Naive thymus-derived CD4-positive, alpha-beta T cell (primary cell): ENCODE results near the gene RDH5. TPM values are rescaled to one million over a fixed set of nuclear protein-coding genes. Genes with fewer than 3 reads are reported as not detected.
"Not testable (repeated sequence)": the region's sequence is repeated elsewhere in the genome, so short reads cannot be mapped to it uniquely, and the experiment has no call there.

ENCODE experiments used
- ATAC-seq: fragments of 150-1000 bp; cut with Tn5 transposase; 2 replicates; pipeline ENCODE4 v1.10.0; 2021; ENCODE audit warnings: mild to moderate bottlenecking, moderate library complexity
- CTCF ChIA-PET: fragments of 350-600 bp; sonication (Branson Sonifier 250); formaldehyde crosslinking; loops from one replicate; lab custom pipeline; 2021; ENCODE audit warnings: antibody characterized with exemption; lab: Charles Lee
- POLR2A ChIA-PET: fragments of 350-600 bp; sonication (Branson Sonifier 250); formaldehyde crosslinking; loops from one replicate; lab custom pipeline; 2021; ENCODE audit warnings: antibody characterized with exemption, inconsistent platforms; lab: Charles Lee
- DNase-seq, 9 donors: peaks; one replicate each; pipeline versions ENCODE4 v3.0.0 to v3.0.0-alpha.2; 2020 to 2022; ENCODE audit warnings: mixed read lengths in 1 of 9
- H3K27ac ChIP-seq: one replicate; pipeline ENCODE4 v1.7.0; 2013; ENCODE audit warnings: mild to moderate bottlenecking, low read depth, low read length, moderate library complexity
- H3K27me3 ChIP-seq, 2 donors: one replicate each; pipeline ENCODE4 v1.7.0; 2013; ENCODE audit warnings: low read length in 2 of 2, mild to moderate bottlenecking in 2 of 2, moderate library complexity in 2 of 2; ENCODE audit not compliant: control insufficient read depth in 2 of 2, insufficient read depth in 2 of 2
- H3K36me3 ChIP-seq, 3 experiments: 1 replicate in 2 of 3; 2 replicates in 1 of 3; pipeline ENCODE4 v1.7.0; 2013; ENCODE audit warnings: low read length in 3 of 3, mild to moderate bottlenecking in 3 of 3, moderate library complexity in 1 of 3; ENCODE audit not compliant: insufficient read depth in 3 of 3, control insufficient read depth in 2 of 3
- H3K4me1 ChIP-seq, 2 donors: one replicate each; pipeline ENCODE4 v1.7.0; 2013; ENCODE audit warnings: low read length in 2 of 2, mild to moderate bottlenecking in 2 of 2, moderate library complexity in 1 of 2; ENCODE audit not compliant: control insufficient read depth in 2 of 2, insufficient read depth in 2 of 2
- H3K4me3 ChIP-seq: 2 replicates; pipeline ENCODE4 v1.7.0; 2013; ENCODE audit warnings: mild to moderate bottlenecking, low read length
- H3K9me3 ChIP-seq, 3 experiments: 1 replicate in 2 of 3; 2 replicates in 1 of 3; pipeline ENCODE4 v1.7.0; 2013; ENCODE audit warnings: low read length in 3 of 3; ENCODE audit not compliant: control insufficient read depth in 2 of 3
- H3K27ac Mint-ChIP-seq, 9 donors: one replicate each; pipeline ENCODE4 v1.8.0; 2020 to 2022; ENCODE audit warnings: mixed read lengths in 9 of 9, mild to moderate bottlenecking in 8 of 9, moderate library complexity in 5 of 9, inconsistent platforms in 2 of 9
- H3K27me3 Mint-ChIP-seq, 5 donors: one replicate each; pipeline ENCODE4 v1.8.0; 2021 to 2022; ENCODE audit warnings: mixed read lengths in 5 of 5, mild to moderate bottlenecking in 1 of 5
- H3K36me3 Mint-ChIP-seq, 5 donors: one replicate each; pipeline ENCODE4 v1.8.0; 2020 to 2022; ENCODE audit warnings: mixed read lengths in 5 of 5, mild to moderate bottlenecking in 3 of 5, inconsistent platforms in 1 of 5
- H3K4me1 Mint-ChIP-seq, 7 donors: one replicate each; pipeline ENCODE4 v1.8.0; 2020 to 2022; ENCODE audit warnings: mixed read lengths in 7 of 7, mild to moderate bottlenecking in 3 of 7, inconsistent platforms in 1 of 7
- H3K4me3 Mint-ChIP-seq, 10 donors: one replicate each; pipeline ENCODE4 v1.8.0; 2020 to 2022; ENCODE audit warnings: mild to moderate bottlenecking in 10 of 10, mixed read lengths in 10 of 10, moderate library complexity in 6 of 10, inconsistent platforms in 2 of 10
- H3K9me3 Mint-ChIP-seq, 11 donors: one replicate each; pipeline ENCODE4 v1.8.0; 2020 to 2022; ENCODE audit warnings: mixed read lengths in 11 of 11, mild to moderate bottlenecking in 4 of 11, inconsistent platforms in 1 of 11, moderate library complexity in 1 of 11
- intact Hi-C, 2 donors: fragments of 100-400 bp; cut with micrococcal nuclease; formaldehyde crosslinking; loops; one replicate each; pipeline ENCODE4 v1.15.1; 2023
- polyA plus RNA-seq, 2 donors: library from polyadenylated mRNA; unstranded; fragments of 300-500 nt; fragmentation: Illumina TruSeq; gene quantifications; one replicate each; pipeline ENCODE4 v1.2.3, GENCODE V29; 2021
- total RNA-seq, 6 experiments: library from RNA in 5 of 6; stranded (reverse) in 5 of 6; gene quantifications; 1 replicate in 5 of 6; 2 replicates in 1 of 6; pipeline ENCODE4 v1.2.3 and lab custom pipeline; 2021 to 2026

RDH5 gene
- total and polyA plus RNA-seq, 7 experiments from 2014 or later, result 0.67 to 24.9 (median 14.9) TPM

- Histone ChIP-seq H3K27ac (no peak overlapping the region), H3K9me3 (no peaks in the 10 kb centered on the region), H3K36me3 (peaks cover 10 to 78% (median 24%) of the 10 kb centered on the region in 3 experiments), H3K27me3 (no peaks in the 10 kb centered on the region), H3K4me1 (no peaks in the 10 kb centered on the region), H3K4me3 (no peak overlapping the region)
- H3K4me3 Mint-ChIP-seq, result no peak overlapping the region
- no peaks in the 10 kb centered on the region for H3K27me3 Mint-ChIP-seq
- intact Hi-C loops, result no loop called here
- ChIA-PET CTCF (interaction anchor here (1.2 to 1.4 kb wide), 2 partner anchors 19 to 238 kb away, joined by 3 read pairs; no protein-coding TSS in a partner anchor), POLR2A (interaction anchor here (0.8 to 1.2 kb wide), 4 partner anchors 10 to 475 kb away, joined by 3 to 6 read pairs (median 4); no protein-coding TSS in a partner anchor)
- H3K4me1 Mint-ChIP-seq, result peaks cover 0 to 18% (median 5%) of the 10 kb centered on the region in 7 donors
- peaks cover 0 to 2% (median 0%) of the 10 kb centered on the region in 11 donors for H3K9me3 Mint-ChIP-seq
- ATAC-seq, result no peak
- H3K36me3 Mint-ChIP-seq, result peaks cover 14 to 45% (median 26%) of the 10 kb centered on the region in 5 donors
- peak overlapping the region in 7 of 9 donors; percentile 3 to 84 (median 59) for H3K27ac Mint-ChIP-seq
- DNase-seq, result no peak
Measured at GRCh38 chr12:55757701-55758100, 37.5 kb downstream of the RDH5 start.

GRCh38 chr12:55758575-55758974 lies 38.4 kb downstream of the RDH5 start:
- H3K4me3 Mint-ChIP-seq, H3K4me1 ChIP-seq, H3K27me3 ChIP-seq, DNase-seq, intact Hi-C loops, ATAC-seq, H3K4me3 ChIP-seq, H3K9me3 ChIP-seq, H3K27me3 Mint-ChIP-seq, H3K9me3 Mint-ChIP-seq, H3K27ac ChIP-seq: not testable (repeated sequence)
- Mint-ChIP-seq H3K4me1 (peaks cover 0 to 18% (median 5%) of the 10 kb centered on the region in 7 donors), H3K27ac (peak overlapping the region in 3 of 9 donors; percentile 32 to 77 (median 59)), H3K36me3 (peaks cover 14 to 45% (median 26%) of the 10 kb centered on the region in 5 donors)
- peaks cover 10 to 71% (median 24%) of the 10 kb centered on the region in 3 experiments for H3K36me3 ChIP-seq
- CTCF ChIA-PET, result interaction anchor here (0.6 kb wide), 1 partner anchor 1251 kb away, joined by 4 read pairs; no protein-coding TSS in a partner anchor
- POLR2A ChIA-PET, result interaction anchor here (0.7 kb wide), 1 partner anchor 20 kb away, joined by 3 read pairs; no protein-coding TSS in a partner anchor

- H3K36me3 ChIP-seq, result peaks cover 10 to 58% (median 16%) of the 10 kb centered on the region in 3 experiments
Measured at GRCh38 chr12:55760663-55761062, 40.5 kb downstream of the RDH5 start.

GRCh38 chr12:55762646-55763045 lies 42.5 kb downstream of the RDH5 start:
- Histone ChIP-seq H3K4me1 (no peaks in the 10 kb centered on the region), H3K9me3 (no peaks in the 10 kb centered on the region), H3K4me3 (no peak overlapping the region), H3K27ac (no peak overlapping the region), H3K36me3 (peaks cover 3 to 53% (median 4%) of the 10 kb centered on the region in 3 experiments), H3K27me3 (no peaks in the 10 kb centered on the region)
- H3K36me3 Mint-ChIP-seq, result peaks cover 2 to 34% (median 16%) of the 10 kb centered on the region in 5 donors
- ATAC-seq, result no peak
- intact Hi-C loops, result no loop called here
- H3K9me3 Mint-ChIP-seq, result no peaks in the 10 kb centered on the region
- DNase-seq, result no peak
- ChIA-PET POLR2A (no interaction called here), CTCF (no interaction called here)
- H3K27me3 Mint-ChIP-seq, result no peaks in the 10 kb centered on the region
- peaks cover 0 to 12% (median 8%) of the 10 kb centered on the region in 7 donors for H3K4me1 Mint-ChIP-seq
- no peak overlapping the region for H3K4me3 Mint-ChIP-seq
- peak overlapping the region in 1 of 9 donors; percentile 25 for H3K27ac Mint-ChIP-seq

More at GRCh38 chr12:55760663-55761062, 40.5 kb downstream of the RDH5 start:
- intact Hi-C loops, result no loop called here
- no peaks in the 10 kb centered on the region for H3K27me3 ChIP-seq
- no peak overlapping the region for H3K4me3 ChIP-seq
- no peaks in the 10 kb centered on the region for H3K4me1 ChIP-seq
- no peaks in the 10 kb centered on the region for H3K9me3 ChIP-seq
- H3K27me3 Mint-ChIP-seq, result no peaks in the 10 kb centered on the region
- POLR2A ChIA-PET, result interaction anchor here (1.1 kb wide), 1 partner anchor 22 kb away, joined by 3 read pairs; no protein-coding TSS in a partner anchor
- H3K27ac ChIP-seq, result no peak overlapping the region
- H3K4me1 Mint-ChIP-seq, result peaks cover 0 to 12% (median 4%) of the 10 kb centered on the region in 7 donors
- ATAC-seq (no peak), DNase-seq (no peak)
- CTCF ChIA-PET, result no interaction called here
- no peak overlapping the region for H3K4me3 Mint-ChIP-seq
- H3K36me3 Mint-ChIP-seq, result peaks cover 12 to 39% (median 23%) of the 10 kb centered on the region in 5 donors
- no peaks in the 10 kb centered on the region for H3K9me3 Mint-ChIP-seq
- H3K27ac Mint-ChIP-seq, result peak overlapping the region in 5 of 9 donors; percentile 2 to 64 (median 43)

GRCh38 chr12:55765736-55766290 lies 45.6 kb downstream of the RDH5 start:
- no peak for DNase-seq
- H3K4me3 ChIP-seq, result no peak overlapping the region
- H3K4me1 Mint-ChIP-seq, result peaks cover 0 to 15% (median 13%) of the 10 kb centered on the region in 7 donors
- H3K9me3 ChIP-seq, result no peaks in the 10 kb centered on the region
- peaks cover 0 to 37% (median 4%) of the 10 kb centered on the region in 3 experiments for H3K36me3 ChIP-seq
- no peaks in the 10 kb centered on the region for H3K27me3 Mint-ChIP-seq
- H3K27me3 ChIP-seq, result no peaks in the 10 kb centered on the region
- peaks cover 5 to 13% (median 9%) of the 10 kb centered on the region in 5 donors for H3K36me3 Mint-ChIP-seq
- H3K4me1 ChIP-seq, result no peaks in the 10 kb centered on the region
- ChIA-PET CTCF (no interaction called here), POLR2A (no interaction called here)
- H3K27ac ChIP-seq, result no peak overlapping the region
- intact Hi-C loops, result no loop called here
- H3K27ac Mint-ChIP-seq, result peak overlapping the region in 8 of 9 donors; percentile 5 to 84 (median 40)
- no peak for ATAC-seq
- H3K9me3 Mint-ChIP-seq, result no peaks in the 10 kb centered on the region
- no peak overlapping the region for H3K4me3 Mint-ChIP-seq

GRCh38 chr12:55767156-55767555 lies 47.0 kb downstream of the RDH5 start:
- no peak overlapping the region for H3K4me3 ChIP-seq
- peaks cover 0 to 39% (median 4%) of the 10 kb centered on the region in 3 experiments for H3K36me3 ChIP-seq
- Mint-ChIP-seq H3K4me3 (no peak overlapping the region), H3K4me1 (peaks cover 3 to 24% (median 14%) of the 10 kb centered on the region in 7 donors), H3K9me3 (no peaks in the 10 kb centered on the region), H3K27me3 (no peaks in the 10 kb centered on the region), H3K36me3 (peaks cover 10 to 15% (median 11%) of the 10 kb centered on the region in 5 donors), H3K27ac (peak overlapping the region in 2 of 9 donors; percentile 34 to 84)
- intact Hi-C loops, result no loop called here
- ATAC-seq (no peak), DNase-seq (no peak)
- CTCF ChIA-PET, result interaction anchor here (0.8 kb wide), 1 partner anchor 29 kb away, joined by 7 read pairs; no protein-coding TSS in a partner anchor
- no peak overlapping the region for H3K27ac ChIP-seq
- POLR2A ChIA-PET, result interaction anchor here (0.6 to 1.5 kb wide), 2 partner anchors 12 to 13 kb away, joined by 3 read pairs; no protein-coding TSS in a partner anchor
- no peaks in the 10 kb centered on the region for H3K27me3 ChIP-seq
- no peaks in the 10 kb centered on the region for H3K4me1 ChIP-seq
- no peaks in the 10 kb centered on the region for H3K9me3 ChIP-seq
